MM.1S (cell line): ENCODE measurements around the gene PHF1.

Source experiments
- DNase-seq: peaks from one replicate; pipeline ENCODE4 v3.0.0-alpha.2; 2015
- H2AFZ ChIP-seq: fragments of 300-600 bp; sonication (generic); 2 replicates; pipeline ENCODE4 v1.6.0; 2016; ENCODE audit warnings: antibody characterized with exemption, low read length
- H3F3A ChIP-seq: fragments of 300-600 bp; sonication (generic); 2 replicates; pipeline ENCODE4 v1.6.1; 2016; ENCODE audit warnings: mild to moderate bottlenecking, antibody characterized with exemption, low read length, moderate library complexity, mixed read lengths; ENCODE audit not compliant: insufficient read depth
- H3K27ac ChIP-seq: fragments of 300-600 bp; sonication (generic); 2 replicates; pipeline ENCODE4 v1.5.1; 2016; ENCODE audit warnings: mild to moderate bottlenecking, low read length
- H3K27me3 ChIP-seq: fragments of 300-600 bp; sonication (generic); replicated peaks from 2 replicates; pipeline ENCODE4 v1.6.0; 2016; ENCODE audit warnings: low read length; ENCODE audit not compliant: insufficient read depth
- H3K36me3 ChIP-seq: fragments of 300-600 bp; sonication (generic); replicated peaks from 2 replicates; pipeline ENCODE4 v1.6.1; 2016; ENCODE audit warnings: mild to moderate bottlenecking, low read length, mixed read lengths; ENCODE audit not compliant: insufficient read depth
- H3K4me1 ChIP-seq: fragments of 300-600 bp; sonication (generic); 2 replicates; pipeline ENCODE4 v1.6.1; 2016; ENCODE audit warnings: low read length, mixed read lengths
- H3K4me2 ChIP-seq: fragments of 300-600 bp; sonication (generic); 2 replicates; pipeline ENCODE4 v1.6.0; 2016; ENCODE audit warnings: low read depth, low read length
- H3K4me3 ChIP-seq: fragments of 300-600 bp; sonication (generic); 2 replicates; pipeline ENCODE4 v1.5.1; 2016; ENCODE audit warnings: low read length, mixed read lengths
- H3K79me2 ChIP-seq: fragments of 300-600 bp; sonication (generic); 2 replicates; pipeline ENCODE4 v1.6.1; 2016; ENCODE audit warnings: mixed run types, low read length, mixed read lengths
- H3K9ac ChIP-seq: fragments of 300-600 bp; sonication (generic); 2 replicates; pipeline ENCODE4 v1.6.1; 2016; ENCODE audit warnings: low read length, mixed read lengths
- H3K9me2 ChIP-seq: fragments of 300-600 bp; sonication (generic); replicated peaks from 2 replicates; pipeline ENCODE4 v1.6.1; 2016; ENCODE audit warnings: mild to moderate bottlenecking, low read length, mixed read lengths; ENCODE audit not compliant: insufficient read depth
- H3K9me3 ChIP-seq: fragments of 300-600 bp; sonication (generic); replicated peaks from 2 replicates; pipeline ENCODE4 v1.6.1; 2016; ENCODE audit warnings: mild to moderate bottlenecking, low read length, mixed read lengths; ENCODE audit not compliant: insufficient read depth
- H4K20me1 ChIP-seq: fragments of 300-600 bp; sonication (generic); 2 replicates; pipeline ENCODE4 v1.6.1; 2016; ENCODE audit warnings: mild to moderate bottlenecking, low read length, moderate library complexity, mixed read lengths; ENCODE audit not compliant: insufficient read depth
- CTCF ChIP-seq: fragments of 300-600 bp; sonication (generic); IDR thresholded peaks from 2 replicates; pipeline ENCODE4 v1.5.1; 2016; ENCODE audit warnings: antibody characterized with exemption, low read length, mixed read lengths
- EZH2 ChIP-seq: fragments of 300-600 bp; sonication (generic); optimal IDR thresholded peaks from 2 replicates; pipeline ENCODE3; 2017; ENCODE audit warnings: low read depth, mild to moderate bottlenecking, antibody characterized with exemption, low read length, mixed read lengths
- EZH2phosphoT487 ChIP-seq: fragments of 300-600 bp; sonication (generic); IDR thresholded peaks from 2 replicates; pipeline ENCODE4 v1.6.1; 2018; ENCODE audit warnings: antibody characterized with exemption, low read length

Gene PHF1

GRCh38 chr6:33434961-33435360 lies 24.1 kb downstream of the PHF1 start:
- Histone ChIP-seq H3K36me3 (no peaks in the 10 kb centered on the region), H3K9me3 (no peaks in the 10 kb centered on the region), H3K79me2 (no peaks in the 10 kb centered on the region), H3F3A (no peaks in the 10 kb centered on the region), H3K27me3 (no peaks in the 10 kb centered on the region), H3K4me1 (peaks cover 14% of the 10 kb centered on the region; the same call in 1 of the 2 replicates), H3K4me2 (no peak overlapping the region), H3K27ac (no peak overlapping the region), H3K9me2 (no peaks in the 10 kb centered on the region), H3K9ac (no peak overlapping the region), H2AFZ (no peak overlapping the region), H3K4me3 (no peak overlapping the region), H4K20me1 (no peaks in the 10 kb centered on the region)
- no peak for DNase-seq
- TF ChIP-seq EZH2 (no peak), EZH2phosphoT487 (no peak), CTCF (no peak)

- Histone ChIP-seq H3K79me2 (no peaks in the 10 kb centered on the region), H3K9ac (no peak overlapping the region), H3K4me1 (no peaks in the 10 kb centered on the region), H3F3A (no peaks in the 10 kb centered on the region), H3K9me3 (no peaks in the 10 kb centered on the region), H2AFZ (no peak overlapping the region), H3K9me2 (no peaks in the 10 kb centered on the region), H3K4me2 (no peak overlapping the region), H3K27me3 (no peaks in the 10 kb centered on the region), H3K27ac (no peak overlapping the region), H3K4me3 (no peak overlapping the region), H3K36me3 (no peaks in the 10 kb centered on the region), H4K20me1 (no peaks in the 10 kb centered on the region)
- DNase-seq = no peak
- no peak for TF ChIP-seq CTCF
- TF ChIP-seq EZH2phosphoT487 = no peak
- TF ChIP-seq EZH2 = no peak
Measured at GRCh38 chr6:33437666-33438065, 26.9 kb downstream of the PHF1 start.

DNA sequence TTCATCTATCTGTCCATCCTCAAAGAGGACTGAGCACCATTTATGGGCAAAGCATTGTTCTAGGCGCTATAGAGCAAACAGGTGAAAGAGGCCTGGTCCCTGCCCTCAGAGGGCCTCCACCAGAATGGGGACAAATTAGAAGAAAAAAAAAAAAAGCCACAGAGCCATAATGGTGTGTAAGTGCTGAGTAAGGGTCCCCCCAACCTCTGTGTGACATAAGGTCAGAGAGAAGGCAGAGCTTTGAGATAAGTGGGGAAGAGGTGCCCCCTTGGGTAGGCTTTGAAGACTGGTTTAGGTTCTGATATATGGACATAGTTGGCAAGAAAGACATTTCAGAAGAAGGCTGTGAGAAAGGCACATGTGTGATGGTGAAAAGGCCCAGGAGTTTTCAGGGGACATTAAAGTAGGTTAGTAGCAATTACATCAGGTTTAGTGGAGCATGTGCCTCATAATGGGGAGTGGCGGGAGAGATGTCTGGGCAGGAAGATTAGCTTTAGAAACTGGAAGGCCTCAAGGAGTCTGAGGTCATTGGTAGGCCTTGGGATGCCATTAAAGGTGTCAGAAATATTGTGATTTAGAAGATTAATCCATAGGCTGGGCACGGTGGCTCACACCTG lies 28.3 kb downstream of the PHF1 start:
- Histone ChIP-seq H3F3A (no peaks in the 10 kb centered on the region), H2AFZ (no peak overlapping the region), H3K4me3 (no peak overlapping the region), H3K4me2 (no peak overlapping the region), H3K36me3 (no peaks in the 10 kb centered on the region), H3K9me2 (no peaks in the 10 kb centered on the region), H3K79me2 (no peaks in the 10 kb centered on the region), H3K9ac (no peak overlapping the region), H3K27me3 (no peaks in the 10 kb centered on the region), H3K9me3 (no peaks in the 10 kb centered on the region), H3K4me1 (no peaks in the 10 kb centered on the region), H4K20me1 (no peaks in the 10 kb centered on the region), H3K27ac (no peak overlapping the region)
- no peak for DNase-seq
- TF ChIP-seq EZH2 (no peak), CTCF (no peak), EZH2phosphoT487 (no peak)
